ENCODE results near the gene ITPR2. TPM values are rescaled to one million over a fixed set of nuclear protein-coding genes. Genes with fewer than 3 reads are reported as not detected.

Gene ITPR2
- total and polyA plus RNA-seq, 5 experiments from 2014 or later, result 4.6 to 45.9 (median 9.6) TPM

- DNase-seq (no peak), ATAC-seq (no peak)
- H3K27me3 Mint-ChIP-seq, result peaks cover 0 to 29% (median 2%) of the 10 kb centered on the region in 5 donors
- peak overlapping the region in 2 of 10 donors; percentile 4 to 48 for H3K4me3 Mint-ChIP-seq
- peaks cover 0 to 9% (median 0%) of the 10 kb centered on the region in 9 donors for H3K9me3 Mint-ChIP-seq
- peak overlapping the region in 1 of 10 donors; percentile 14 for H3K27ac Mint-ChIP-seq
- POLR2A ChIA-PET, result no interaction called here
- H3K4me1 Mint-ChIP-seq, result peaks cover 2 to 19% (median 6%) of the 10 kb centered on the region in 4 donors
- no peaks in the 10 kb centered on the region for H3K36me3 Mint-ChIP-seq
These were observed 533.2 kb downstream of the ITPR2 start for GRCh38 chr12:26299751-26300150.

- Mint-ChIP-seq H3K4me1 (peaks cover 2 to 19% (median 6%) of the 10 kb centered on the region in 4 donors), H3K9me3 (peaks cover 0 to 9% (median 0%) of the 10 kb centered on the region in 9 donors), H3K27ac (peak overlapping the region in 1 of 10 donors; percentile 14), H3K36me3 (no peaks in the 10 kb centered on the region), H3K27me3 (peaks cover 0 to 29% (median 2%) of the 10 kb centered on the region in 5 donors), H3K4me3 (peak overlapping the region in 7 of 10 donors; percentile 1 to 70 (median 3))
- POLR2A ChIA-PET, result no interaction called here
- peak; percentile 27 to 62 for ATAC-seq
- peak in 1 of 10 donors; percentile 13 for DNase-seq
These were observed 534.0 kb downstream of the ITPR2 start for GRCh38 chr12:26298785-26299621.

- DNase-seq (no peak), ATAC-seq (no peak)
- H3K27ac Mint-ChIP-seq, result no peak overlapping the region
- H3K36me3 Mint-ChIP-seq, result no peaks in the 10 kb centered on the region
- no peak overlapping the region for H3K4me3 Mint-ChIP-seq
- H3K27me3 Mint-ChIP-seq, result peaks cover 0 to 22% (median 2%) of the 10 kb centered on the region in 5 donors
- H3K9me3 Mint-ChIP-seq, result peaks cover 0 to 9% (median 0%) of the 10 kb centered on the region in 9 donors
- POLR2A ChIA-PET, result no interaction called here
- peaks cover 2 to 19% (median 6%) of the 10 kb centered on the region in 4 donors for H3K4me1 Mint-ChIP-seq
These were observed 535.5 kb downstream of the ITPR2 start for GRCh38 chr12:26297396-26298070.

GRCh38 chr12:26295001-26295400 is 538.0 kb downstream of the ITPR2 start:
- ATAC-seq, result no peak
- Mint-ChIP-seq H3K27me3 (peaks cover 0 to 9% (median 0%) of the 10 kb centered on the region in 5 donors), H3K4me1 (peaks cover 0 to 19% (median 6%) of the 10 kb centered on the region in 4 donors), H3K27ac (no peak overlapping the region), H3K9me3 (peaks cover 0 to 9% (median 0%) of the 10 kb centered on the region in 9 donors), H3K36me3 (no peaks in the 10 kb centered on the region), H3K4me3 (no peak overlapping the region)
- POLR2A ChIA-PET, result no interaction called here
- DNase-seq, result no peak

GRCh38 chr12:26293612-26294011 is 539.4 kb downstream of the ITPR2 start:
- ATAC-seq (no peak), DNase-seq (no peak)
- H3K27ac Mint-ChIP-seq, result no peak overlapping the region
- POLR2A ChIA-PET, result no interaction called here
- peaks cover 0 to 9% (median 0%) of the 10 kb centered on the region in 9 donors for H3K9me3 Mint-ChIP-seq
- no peaks in the 10 kb centered on the region for H3K36me3 Mint-ChIP-seq
- H3K27me3 Mint-ChIP-seq, result peaks cover 0 to 5% (median 0%) of the 10 kb centered on the region in 5 donors
- peaks cover 0 to 7% (median 0%) of the 10 kb centered on the region in 4 donors for H3K4me1 Mint-ChIP-seq
- no peak overlapping the region for H3K4me3 Mint-ChIP-seq

GRCh38 chr12:26292596-26292995 is 540.4 kb downstream of the ITPR2 start:
- H3K27me3 Mint-ChIP-seq, result peaks cover 0 to 6% (median 0%) of the 10 kb centered on the region in 5 donors
- POLR2A ChIA-PET, result no interaction called here
- peaks cover 0 to 2% (median 0%) of the 10 kb centered on the region in 4 donors for H3K4me1 Mint-ChIP-seq
- H3K9me3 Mint-ChIP-seq, result peaks cover 0 to 8% (median 0%) of the 10 kb centered on the region in 9 donors
- no peaks in the 10 kb centered on the region for H3K36me3 Mint-ChIP-seq
- no peak overlapping the region for H3K4me3 Mint-ChIP-seq
- no peak overlapping the region for H3K27ac Mint-ChIP-seq
- DNase-seq (no peak), ATAC-seq (no peak)

- Mint-ChIP-seq H3K27ac (no peak overlapping the region), H3K9me3 (peaks cover 0 to under 1% (median 0%) of the 10 kb centered on the region in 9 donors), H3K4me1 (peaks cover 0 to 2% (median 0%) of the 10 kb centered on the region in 4 donors), H3K4me3 (no peak overlapping the region), H3K27me3 (peaks cover 0 to 6% (median 0%) of the 10 kb centered on the region in 5 donors), H3K36me3 (peaks cover 0 to 3% (median 0%) of the 10 kb centered on the region in 3 donors)
- no peak for ATAC-seq
- DNase-seq, result no peak
- POLR2A ChIA-PET, result no interaction called here
These were observed 542.4 kb downstream of the ITPR2 start for GRCh38 chr12:26290565-26290964.

- DNase-seq (no peak), ATAC-seq (no peak)
- Mint-ChIP-seq H3K36me3 (peaks cover 0 to 7% (median 0%) of the 10 kb centered on the region in 3 donors), H3K4me3 (no peak overlapping the region), H3K9me3 (peaks cover 0 to 6% (median 0%) of the 10 kb centered on the region in 9 donors), H3K27me3 (peaks cover 0 to 6% (median 0%) of the 10 kb centered on the region in 5 donors), H3K4me1 (peaks cover 0 to 4% (median 0%) of the 10 kb centered on the region in 4 donors), H3K27ac (no peak overlapping the region)
- POLR2A ChIA-PET, result no interaction called here
These were observed 545.2 kb downstream of the ITPR2 start for GRCh38 chr12:26287671-26288381.

Other genes with a start within 250 kb of the ITPR2 start
- 10 to 100 TPM; 18.3 to 19.5 TPM for gene INTS13, start 104.8 kb upstream of the ITPR2 start, total RNA-seq
- gene INTS13, start 104.8 kb upstream of the ITPR2 start, polyA plus RNA-seq, result 10 to 100 TPM; 13.3 to 26.2 (median 16.1) TPM
- 10 to 100 TPM; 74.4 to 74.9 TPM for gene FGFR1OP2, start 105.3 kb upstream of the ITPR2 start, total RNA-seq
- 10 to 100 TPM; 77.0 to 91.8 (median 81.4) TPM for gene FGFR1OP2, start 105.3 kb upstream of the ITPR2 start, polyA plus RNA-seq
- 10 to 100 TPM; 23.5 to 26.5 TPM for gene TM7SF3, start 181.2 kb upstream of the ITPR2 start, total RNA-seq
- 10 to 100 TPM; 44.3 to 62.8 (median 51.4) TPM for gene TM7SF3, start 181.2 kb upstream of the ITPR2 start, polyA plus RNA-seq
- 10 to 100 TPM; 68.6 to 86.3 TPM for gene MED21, start 189.4 kb upstream of the ITPR2 start, total RNA-seq
- 10 to 100 TPM; 13.1 to 16.7 (median 16.5) TPM for gene MED21, start 189.4 kb upstream of the ITPR2 start, polyA plus RNA-seq
- not detected for gene C12orf71, start 249.4 kb upstream of the ITPR2 start, total RNA-seq
- gene C12orf71, start 249.4 kb upstream of the ITPR2 start, polyA plus RNA-seq, result not detected